H1 (cell line): ENCODE measurements around the gene CPZ.

Experiments
- CREB1 ChIP-seq: IDR thresholded peaks from 2 replicates; pipeline ENCODE4 v1.6.1; 2012; ENCODE audit warnings: inconsistent platforms
- JUND ChIP-seq: IDR thresholded peaks from 2 replicates; pipeline ENCODE4 v1.6.1; 2011; ENCODE audit warnings: mild to moderate bottlenecking, improper control_type of control experiment, low read length
- NRF1 ChIP-seq: IDR thresholded peaks from 2 replicates; pipeline ENCODE4 v1.6.1; 2011; ENCODE audit warnings: mild to moderate bottlenecking, low read depth, low read length, improper control_type of control experiment
- POLR2A ChIP-seq, 2 experiments: IDR thresholded peaks; 1 replicate in 1 of 2; 2 replicates in 1 of 2; pipeline ENCODE4 v1.6.1; 2011; ENCODE audit warnings: low read depth in 2 of 2, low read length in 2 of 2, mild to moderate bottlenecking in 2 of 2; ENCODE audit errors: control extremely low read depth in 1 of 2
- POLR2AphosphoS5 ChIP-seq: IDR thresholded peaks from 2 replicates; pipeline ENCODE4 v1.6.1; 2011; ENCODE audit warnings: low read depth, low read length
- RFX5 ChIP-seq: IDR thresholded peaks from 2 replicates; pipeline ENCODE4 v1.6.1; 2011; ENCODE audit warnings: low read depth, low read length, improper control_type of control experiment, borderline replicate concordance
- SP1 ChIP-seq: IDR thresholded peaks from 2 replicates; pipeline ENCODE4 v1.6.1; 2011; ENCODE audit warnings: low read depth, low read length
- TF ChIP-seq, protein P1 (sequence below), 3 experiments: IDR thresholded peaks; 1 replicate in 2 of 3; 2 replicates in 1 of 3; pipeline versions ENCODE4 v1.5.1 to v1.6.1; 2011; ENCODE audit warnings: low read length in 3 of 3, mild to moderate bottlenecking in 3 of 3, inconsistent platforms in 2 of 3, low read depth in 1 of 3, moderate library complexity in 1 of 3; ENCODE audit not compliant: insufficient read depth in 1 of 3; ENCODE audit errors: control extremely low read depth in 1 of 3

GRCh38 chr4:8601086-8601485 is 8.5 kb downstream of the CPZ start:
- TF ChIP-seq JUND: no peak
- TF ChIP-seq NRF1: no peak
- TF ChIP-seq, protein P1, sequence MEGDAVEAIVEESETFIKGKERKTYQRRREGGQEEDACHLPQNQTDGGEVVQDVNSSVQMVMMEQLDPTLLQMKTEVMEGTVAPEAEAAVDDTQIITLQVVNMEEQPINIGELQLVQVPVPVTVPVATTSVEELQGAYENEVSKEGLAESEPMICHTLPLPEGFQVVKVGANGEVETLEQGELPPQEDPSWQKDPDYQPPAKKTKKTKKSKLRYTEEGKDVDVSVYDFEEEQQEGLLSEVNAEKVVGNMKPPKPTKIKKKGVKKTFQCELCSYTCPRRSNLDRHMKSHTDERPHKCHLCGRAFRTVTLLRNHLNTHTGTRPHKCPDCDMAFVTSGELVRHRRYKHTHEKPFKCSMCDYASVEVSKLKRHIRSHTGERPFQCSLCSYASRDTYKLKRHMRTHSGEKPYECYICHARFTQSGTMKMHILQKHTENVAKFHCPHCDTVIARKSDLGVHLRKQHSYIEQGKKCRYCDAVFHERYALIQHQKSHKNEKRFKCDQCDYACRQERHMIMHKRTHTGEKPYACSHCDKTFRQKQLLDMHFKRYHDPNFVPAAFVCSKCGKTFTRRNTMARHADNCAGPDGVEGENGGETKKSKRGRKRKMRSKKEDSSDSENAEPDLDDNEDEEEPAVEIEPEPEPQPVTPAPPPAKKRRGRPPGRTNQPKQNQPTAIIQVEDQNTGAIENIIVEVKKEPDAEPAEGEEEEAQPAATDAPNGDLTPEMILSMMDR (IDR thresholded peaks at IDR 0.05; ENCODE audit: control extremely low read depth in 1 of 3, insufficient read depth in 1 of 3, low read depth in 1 of 3, low read length in 3 of 3): no peak
- no peak for TF ChIP-seq CREB1
- TF ChIP-seq SP1: no peak
- TF ChIP-seq POLR2A (IDR thresholded peaks at IDR 0.05; ENCODE audit: control extremely low read depth in 1 of 2, low read depth in 2 of 2, low read length in 2 of 2): no peak
- TF ChIP-seq POLR2AphosphoS5: no peak
- TF ChIP-seq RFX5: no peak
